GM21825 (cell line): Measurements from ENCODE around the gene SIRT5.
A peak's percentile ranks its signal among the peaks of the same experiment; 100 is the strongest.

Experiments
- ATAC-seq: cut with Tn5 transposase; IDR thresholded peaks from one replicate; pipeline ENCODE4 v1.9.1; 2021; ENCODE audit warnings: mild to moderate bottlenecking, moderate library complexity; ENCODE audit not compliant: unreplicated experiment

Gene SIRT5

GRCh38 chr6:13550656-13551055, 23.7 kb upstream of the SIRT5 start:
- no peak for ATAC-seq

- no peak for ATAC-seq
These were observed 20.8 kb upstream of the SIRT5 start for GRCh38 chr6:13553646-13554045.

GRCh38 chr6:13554929-13555333, 19.5 kb upstream of the SIRT5 start:
- no peak for ATAC-seq

GRCh38 chr6:13557841-13558240, 16.6 kb upstream of the SIRT5 start:
- ATAC-seq = no peak

GRCh38 chr6:13558718-13559117, 15.7 kb upstream of the SIRT5 start:
- no peak for ATAC-seq

- ATAC-seq = no peak
These were observed 15.2 kb upstream of the SIRT5 start for GRCh38 chr6:13559251-13559650.

- ATAC-seq = no peak
These were observed 14.3 kb upstream of the SIRT5 start for GRCh38 chr6:13559968-13560650.

GRCh38 chr6:13560651-13561044, 13.8 kb upstream of the SIRT5 start:
- ATAC-seq = no peak

- ATAC-seq = no peak
These were observed 12.7 kb upstream of the SIRT5 start for GRCh38 chr6:13561624-13562267.

GRCh38 chr6:13563009-13563408, 11.4 kb upstream of the SIRT5 start:
- ATAC-seq = no peak

- ATAC-seq = no peak
These were observed 8.5 kb upstream of the SIRT5 start for GRCh38 chr6:13565921-13566320.

- ATAC-seq = no peak
These were observed 7.9 kb upstream of the SIRT5 start for GRCh38 chr6:13566500-13566899.

GRCh38 chr6:13568970-13569369, 5.4 kb upstream of the SIRT5 start:
- no peak for ATAC-seq

- no peak for ATAC-seq
These were observed 2.2 kb upstream of the SIRT5 start for GRCh38 chr6:13572240-13572639.

GRCh38 chr6:13572951-13573654, 1.3 kb upstream of the SIRT5 start:
- no peak for ATAC-seq

- no peak for ATAC-seq
These were observed 711 bp upstream of the SIRT5 start for GRCh38 chr6:13573669-13574110.

GRCh38 chr6:13574149-13574570, 241 bp upstream of the SIRT5 start:
- peak; percentile 70 for ATAC-seq

GRCh38 chr6:13575377-13575775, 975 bp downstream of the SIRT5 start:
- ATAC-seq = no peak

- ATAC-seq = no peak
These were observed 1.6 kb downstream of the SIRT5 start for GRCh38 chr6:13576017-13576416.

- no peak for ATAC-seq
These were observed 3.5 kb downstream of the SIRT5 start for GRCh38 chr6:13577926-13578325.

GRCh38 chr6:13579911-13580310, 5.5 kb downstream of the SIRT5 start:
- ATAC-seq = no peak

GRCh38 chr6:13581700-13582229, 7.4 kb downstream of the SIRT5 start:
- no peak for ATAC-seq
